Renal cortex interstitium (tissue), 11 donors: Measurements from ENCODE around the gene THBS2. TPM values are rescaled to one million over a fixed set of nuclear protein-coding genes. Genes with fewer than 3 reads are reported as not detected.
"Not testable (repeated sequence)": the region's sequence is repeated elsewhere in the genome, so short reads cannot be mapped to it uniquely, and the experiment has no call there.

Experiments
- DNase-seq, 11 donors: peaks; one replicate each; pipeline ENCODE4 v3.0.0-alpha.2; 2013; ENCODE audit warnings: low read depth in 9 of 11, low spot score in 4 of 11; ENCODE audit errors: extremely low read depth in 1 of 11
- polyA plus RNA-seq, 3 donors: library from polyadenylated mRNA; unstranded; fragments of 120-200 nt; gene quantifications; one replicate each; pipeline ENCODE4 v1.2.1, GENCODE V29; 2013; ENCODE audit not compliant: insufficient read length in 3 of 3

THBS2 gene
- polyA plus RNA-seq, 3 donors = 9.0 to 15.1 (median 9.4) TPM

- no peak for DNase-seq
Measured at GRCh38 chr6:169221264-169221663, 32.4 kb downstream of the THBS2 start.

DNA sequence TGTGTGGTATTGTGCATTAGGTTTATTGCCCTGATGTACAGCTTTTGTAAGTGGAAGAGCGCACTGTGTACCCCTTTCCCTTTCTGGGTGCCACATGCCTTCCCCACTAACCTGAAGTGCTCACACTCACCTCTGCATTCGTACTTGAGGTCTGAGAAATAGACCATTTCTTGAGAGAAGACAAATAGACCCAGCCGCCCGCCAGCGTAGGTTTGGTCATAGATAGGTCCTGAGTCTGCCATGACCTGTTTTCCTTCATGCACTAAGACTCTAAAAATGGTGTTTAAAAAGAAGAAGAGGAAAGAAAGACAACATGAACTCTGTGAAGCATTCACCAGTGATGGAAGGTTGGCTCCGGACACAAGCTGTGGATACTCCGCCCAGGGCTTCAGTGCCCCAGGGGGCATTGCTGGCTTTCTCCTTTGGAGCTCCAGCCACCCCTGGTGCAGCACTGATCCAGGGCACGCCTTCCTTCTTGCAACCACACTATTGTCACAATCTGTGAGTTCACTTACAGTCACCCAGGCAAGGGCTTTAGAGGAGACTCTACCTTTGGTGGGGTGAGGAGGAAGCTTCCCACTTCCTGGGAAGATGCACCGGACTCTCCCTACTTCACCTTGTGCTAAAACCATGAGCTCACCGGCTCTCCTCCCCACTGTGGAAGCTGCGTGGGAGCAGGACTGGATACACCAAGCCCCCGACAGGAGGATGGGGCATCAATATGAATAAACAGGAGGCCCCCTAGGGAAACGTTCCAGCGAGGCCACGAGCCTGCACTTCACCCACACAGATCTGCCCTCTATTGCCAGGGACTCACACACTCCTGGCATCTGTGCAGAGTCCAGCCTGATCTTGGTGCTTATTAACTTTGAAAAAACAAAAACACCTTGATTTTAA, 33.3 kb downstream of the THBS2 start:
- no peak for DNase-seq

DNA sequence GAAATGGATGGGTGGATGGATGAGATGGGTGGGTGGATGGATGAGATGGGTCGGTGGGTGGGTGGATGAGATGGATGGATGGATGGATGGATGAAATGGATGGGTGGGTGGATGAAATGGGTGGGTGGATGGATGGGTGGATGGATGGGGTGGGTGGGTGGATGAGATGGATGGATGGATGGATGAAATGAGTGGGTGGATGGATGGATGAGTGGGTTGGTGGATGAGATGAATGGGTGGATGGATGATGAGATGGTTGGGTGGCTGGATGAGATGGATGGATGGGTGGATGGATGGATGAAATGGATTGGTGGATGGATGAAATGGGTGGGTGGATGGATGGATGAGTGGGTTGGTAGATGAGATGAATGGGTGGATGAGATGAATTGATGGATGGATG, 35.7 kb downstream of the THBS2 start:
- no peak for DNase-seq

DNA sequence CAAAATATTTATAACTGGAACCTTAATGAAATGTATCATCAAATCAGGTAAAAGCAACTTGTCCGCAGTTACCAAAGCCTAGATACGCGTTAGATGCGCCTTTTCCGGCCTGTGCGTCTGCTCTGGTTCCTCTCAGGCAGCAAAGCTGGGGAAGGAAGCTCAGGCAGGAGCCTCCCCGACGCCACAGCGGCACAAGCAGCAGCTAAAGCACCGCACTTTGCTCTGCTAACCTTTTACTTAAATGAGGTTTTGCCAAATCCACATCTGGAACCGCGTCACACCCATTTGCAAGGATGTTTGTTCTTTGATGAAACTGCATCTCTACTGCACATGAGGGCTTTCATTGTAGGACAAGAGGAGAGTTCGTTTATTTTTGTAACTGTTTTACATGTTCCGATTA, 36.8 kb downstream of the THBS2 start:
- no peak for DNase-seq

DNA sequence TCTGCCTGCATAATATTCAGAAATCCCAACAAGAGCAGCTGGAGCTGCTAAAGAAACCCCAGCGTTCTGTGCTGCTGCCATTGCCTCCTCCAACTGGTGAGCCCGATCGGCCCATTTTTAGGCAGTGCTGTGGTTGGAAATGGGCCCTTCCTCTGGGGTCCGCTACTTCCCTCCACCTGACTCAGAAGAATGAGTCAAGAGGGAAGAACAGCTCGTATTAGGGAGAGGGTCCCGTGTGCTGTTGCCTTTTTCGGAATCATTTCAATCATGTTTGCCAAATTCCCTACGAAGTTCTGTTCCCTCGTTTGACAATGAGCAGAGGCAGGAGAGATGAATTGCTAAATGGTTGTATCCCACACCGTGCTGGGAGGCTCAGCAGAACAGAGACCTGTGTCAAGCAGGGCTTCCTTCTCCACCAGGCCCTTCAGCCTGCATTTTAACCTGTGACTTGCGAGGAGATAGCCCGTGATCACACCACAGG, 38.4 kb downstream of the THBS2 start:
- no peak for DNase-seq

DNA sequence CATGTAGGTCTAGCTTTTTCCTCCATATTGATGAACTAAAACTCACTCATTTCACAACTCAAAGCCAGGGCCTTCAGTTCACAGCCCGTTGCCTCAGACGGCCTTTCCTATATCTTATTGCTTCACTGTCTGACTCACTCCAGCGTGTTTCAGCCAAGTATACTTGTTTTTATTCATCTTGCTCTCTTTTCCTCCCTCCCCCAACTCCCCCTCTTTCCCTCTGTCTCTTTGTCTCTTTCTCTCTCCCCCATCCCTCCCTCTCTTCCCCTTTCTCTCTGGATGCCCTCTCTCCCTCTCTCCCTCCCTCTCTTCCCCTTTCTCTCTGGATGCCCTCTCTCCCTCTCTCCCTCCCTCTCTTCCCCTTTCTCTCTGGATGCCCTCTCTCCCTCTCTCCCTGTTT, 38.9 kb downstream of the THBS2 start:
- DNase-seq = not testable (repeated sequence)

GRCh38 chr6:169213814-169214520, 39.7 kb downstream of the THBS2 start:
- no peak for DNase-seq

DNA sequence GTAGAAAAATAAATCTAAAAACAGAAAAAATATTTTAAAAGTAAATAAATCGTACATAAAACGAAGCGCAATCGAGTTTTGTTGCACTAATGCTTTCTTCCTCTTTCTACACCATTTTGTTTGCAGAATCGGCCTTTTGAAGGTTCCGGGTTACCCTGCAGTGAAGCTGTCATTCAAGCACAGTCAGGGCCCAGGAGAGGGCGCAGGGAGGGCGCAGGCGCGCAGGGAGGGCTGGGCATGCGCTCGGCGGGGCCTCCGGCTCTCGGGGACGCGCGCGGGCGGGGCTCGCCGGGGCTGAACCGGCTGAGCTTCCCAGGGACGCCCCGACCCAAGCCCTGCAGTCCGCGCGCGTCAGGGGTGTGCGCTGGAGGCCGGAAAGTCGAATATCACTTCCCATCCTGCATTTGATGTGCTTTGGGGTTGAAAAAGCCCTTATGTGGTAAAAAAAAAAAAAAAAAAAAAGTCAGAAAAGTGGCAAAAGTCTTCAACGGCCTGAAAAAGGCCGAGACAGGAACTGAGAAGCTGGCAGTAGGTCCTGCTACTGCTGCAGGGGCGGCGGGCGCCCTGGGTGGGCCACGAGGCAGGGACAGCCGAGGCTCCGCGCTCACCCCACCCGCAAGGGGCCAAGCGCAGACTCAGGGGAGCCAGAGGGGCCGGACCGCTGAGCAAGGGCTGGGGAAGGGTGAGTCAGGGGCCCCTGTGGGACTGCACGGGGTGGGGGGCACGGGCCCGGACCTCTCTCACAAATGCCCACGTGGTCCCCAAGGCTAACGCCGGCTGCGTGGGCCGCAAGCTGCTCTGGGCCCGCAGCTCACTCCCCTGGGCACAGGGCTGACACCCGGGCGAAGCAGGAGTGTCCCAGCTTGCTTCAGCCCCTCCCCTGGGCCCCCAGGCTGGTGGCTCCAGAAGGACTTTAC, 40.5 kb downstream of the THBS2 start:
- peak; percentile 58 to 92 (median 86) for DNase-seq

GRCh38 chr6:169212436-169212835, 41.2 kb downstream of the THBS2 start:
- DNase-seq = no peak

- DNase-seq = no peak
Measured at GRCh38 chr6:169211881-169212280, 41.8 kb downstream of the THBS2 start.

GRCh38 chr6:169210611-169211010, 43.0 kb downstream of the THBS2 start:
- DNase-seq = no peak

DNA sequence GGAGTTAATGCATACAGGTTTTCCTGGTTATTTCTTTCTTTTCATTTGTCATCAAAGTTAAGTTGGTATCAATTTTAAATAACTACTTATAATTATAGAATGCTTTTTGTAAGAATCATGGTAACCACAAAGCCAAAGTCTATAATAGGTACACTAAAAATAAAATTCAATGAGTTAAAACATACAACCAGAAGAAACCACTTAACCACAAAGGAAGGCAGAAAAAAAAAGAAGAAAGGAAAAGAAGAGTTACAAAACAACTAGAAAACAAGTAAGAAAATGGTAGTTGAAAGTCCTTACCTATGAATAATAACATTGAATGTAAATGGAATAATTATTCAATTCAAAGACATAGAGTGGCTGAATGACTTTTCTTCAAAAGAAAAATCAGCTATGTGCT, 45.6 kb downstream of the THBS2 start:
- no peak for DNase-seq

DNA sequence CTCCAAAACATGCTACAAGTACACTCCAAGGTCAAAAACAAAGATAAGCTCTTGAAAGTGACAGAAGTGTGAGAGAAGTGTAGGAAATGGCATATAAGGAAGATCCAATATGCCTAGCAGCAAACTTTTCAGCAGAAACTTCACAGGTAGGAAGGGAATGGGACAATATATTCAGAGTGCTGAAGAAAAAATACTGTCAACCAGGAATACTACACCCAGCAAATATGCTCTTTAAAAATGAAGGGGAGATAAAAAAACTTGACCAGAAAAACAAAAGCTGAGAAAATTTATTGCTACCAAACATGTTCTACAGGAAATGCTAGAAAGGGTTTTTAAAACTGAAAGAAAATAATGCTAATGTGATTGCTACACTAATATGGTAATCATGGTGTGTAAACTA, 46.2 kb downstream of the THBS2 start:
- no peak for DNase-seq

GRCh38 chr6:169205176-169206160, 48.2 kb downstream of the THBS2 start:
- no peak for DNase-seq

GRCh38 chr6:169204167-169204566, 49.5 kb downstream of the THBS2 start:
- DNase-seq = no peak

GRCh38 chr6:169201985-169202384, 51.7 kb downstream of the THBS2 start:
- DNase-seq = no peak

GRCh38 chr6:169200893-169201514, 52.6 kb downstream of the THBS2 start:
- DNase-seq = no peak
